Endodermal cell (in vitro differentiated cells): Measurements from ENCODE around the gene LHX6. TPM values are rescaled to one million over a fixed set of nuclear protein-coding genes. Genes with fewer than 3 reads are reported as not detected.
A peak's percentile ranks its signal among the peaks of the same experiment; 100 is the strongest.

ENCODE experiments used
- DNase-seq: peaks from one replicate; pipeline ENCODE4 v3.0.0-alpha.2; 2017
- H3K27ac ChIP-seq: 2 replicates; pipeline ENCODE4 v1.5.1; 2013; ENCODE audit warnings: mild to moderate bottlenecking, low read depth, low read length, moderate library complexity
- H3K27me3 ChIP-seq: 2 replicates; pipeline ENCODE4 v1.6.1; 2013; ENCODE audit warnings: mild to moderate bottlenecking, low read length, moderate library complexity; ENCODE audit not compliant: insufficient read depth, control insufficient read depth, poor library complexity, severe bottlenecking
- H3K36me3 ChIP-seq: 2 replicates; pipeline ENCODE4 v1.7.0; 2013; ENCODE audit warnings: mild to moderate bottlenecking, low read length, moderate library complexity; ENCODE audit not compliant: control insufficient read depth, insufficient read depth
- H3K4me1 ChIP-seq: one replicate; pipeline ENCODE4 v1.7.0; 2013; ENCODE audit warnings: low read length; ENCODE audit not compliant: control insufficient read depth, insufficient read depth
- H3K4me3 ChIP-seq: 2 replicates; pipeline ENCODE4 v1.5.1; 2013; ENCODE audit warnings: mild to moderate bottlenecking, low read length, moderate library complexity
- H3K9ac ChIP-seq: 2 replicates; pipeline ENCODE4 v1.6.1; 2013; ENCODE audit warnings: mild to moderate bottlenecking, low read length, moderate library complexity; ENCODE audit not compliant: poor library complexity, severe bottlenecking; ENCODE audit errors: extremely low read depth
- H3K9me3 ChIP-seq: 2 replicates; pipeline ENCODE4 v1.6.1; 2013; ENCODE audit warnings: mild to moderate bottlenecking, low read length, moderate library complexity; ENCODE audit not compliant: control insufficient read depth
- H3K27ac Mint-ChIP-seq: 2 replicates; pipeline ENCODE4 v1.8.0; 2020; ENCODE audit warnings: mixed read lengths
- H3K27me3 Mint-ChIP-seq: 2 replicates; pipeline ENCODE4 v1.8.0; 2021; ENCODE audit warnings: mild to moderate bottlenecking, mixed read lengths; ENCODE audit not compliant: insufficient read depth
- H3K36me3 Mint-ChIP-seq: 2 replicates; pipeline ENCODE4 v1.8.0; 2020; ENCODE audit warnings: low read depth, mixed read lengths
- H3K4me1 Mint-ChIP-seq: 2 replicates; pipeline ENCODE4 v1.8.0; 2020; ENCODE audit warnings: mixed read lengths
- H3K4me3 Mint-ChIP-seq: 2 replicates; pipeline ENCODE4 v1.8.0; 2020; ENCODE audit warnings: mild to moderate bottlenecking, moderate library complexity, mixed read lengths
- H3K9me3 Mint-ChIP-seq: 2 replicates; pipeline ENCODE4 v1.8.0; 2020; ENCODE audit warnings: mild to moderate bottlenecking, mixed read lengths
- CTCF ChIP-seq: fragments of 200-600 bp; sonication (generic); conservative IDR thresholded peaks from 2 replicates; pipeline ENCODE4 v1.5.0; 2021; ENCODE audit warnings: antibody characterized with exemption, mild to moderate bottlenecking
- WGBS, 2 experiments: methylation state at CpG; one replicate each; pipeline versions ENCODE4 v1.1.5 to v1.1.7; 2013; ENCODE audit warnings: missing lambda C conversion rate in 2 of 2, mixed read lengths in 1 of 2; ENCODE audit not compliant: insufficient coverage in 1 of 2, insufficient read length in 1 of 2; 5-methylcytosine and 5-hydroxymethylcytosine counted together
- total RNA-seq, 2 donors: library from RNA; stranded (reverse); fragmentation: NEBNext Ultra II Directional in 1 of 2; extraction: Animal tissue kit (Norgen Biotek cat#: 25700) in 1 of 2; gene quantifications; 2 replicates in 1 of 2; 3 replicates in 1 of 2; pipeline ENCODE4 v1.2.1, GENCODE V29; 2021

Gene LHX6
- total RNA-seq, 2 donors from 2014 or later, result 0.37 TPM; not detected in 1

GRCh38 chr9:122232796-122233306, 4.1 kb upstream of the LHX6 start:
- H3K27ac ChIP-seq, result no peak overlapping the region
- 78 to 88% methylated on average over 1 to 6 of the region's 6 CpGs for WGBS, 2 experiments
- no peak overlapping the region for H3K27ac Mint-ChIP-seq
- peaks cover 14% of the 10 kb centered on the region for H3K27me3 Mint-ChIP-seq
- no peaks in the 10 kb centered on the region for H3K36me3 Mint-ChIP-seq
- peaks cover 52% of the 10 kb centered on the region for H3K27me3 ChIP-seq
- H3K4me3 ChIP-seq, result no peak overlapping the region
- no peak overlapping the region for H3K9ac ChIP-seq
- DNase-seq, result no peak
- H3K36me3 ChIP-seq, result no peaks in the 10 kb centered on the region
- TF ChIP-seq CTCF, result no peak
- H3K4me1 ChIP-seq, result no peaks in the 10 kb centered on the region
- no peaks in the 10 kb centered on the region for H3K9me3 Mint-ChIP-seq
- no peak overlapping the region for H3K4me3 Mint-ChIP-seq
- no peaks in the 10 kb centered on the region for H3K9me3 ChIP-seq
- H3K4me1 Mint-ChIP-seq, result no peaks in the 10 kb centered on the region

GRCh38 chr9:122229485-122229837, 704 bp upstream of the LHX6 start:
- Mint-ChIP-seq H3K4me1 (peaks cover 6% of the 10 kb centered on the region), H3K27me3 (peaks cover 46% of the 10 kb centered on the region), H3K36me3 (peaks cover 2% of the 10 kb centered on the region), H3K4me3 (no peak overlapping the region), H3K9me3 (peaks cover 9% of the 10 kb centered on the region), H3K27ac (no peak overlapping the region)
- H3K9me3 ChIP-seq, result no peaks in the 10 kb centered on the region
- H3K4me1 ChIP-seq, result no peaks in the 10 kb centered on the region
- no peaks in the 10 kb centered on the region for H3K36me3 ChIP-seq
- no peak for DNase-seq
- H3K27ac ChIP-seq, result no peak overlapping the region
- H3K4me3 ChIP-seq, result no peak overlapping the region
- H3K9ac ChIP-seq, result no peak overlapping the region
- TF ChIP-seq CTCF, result no peak
- 27 to 62% methylated on average over 3 to 4 of the region's 4 CpGs for WGBS, 2 experiments
- H3K27me3 ChIP-seq, result peaks cover 86% of the 10 kb centered on the region

GRCh38 chr9:122228191-122228567, 578 bp downstream of the LHX6 start:
- peaks cover 53% of the 10 kb centered on the region for H3K27me3 Mint-ChIP-seq

More at GRCh38 chr9:122228191-122228567, 578 bp downstream of the LHX6 start:
- Histone ChIP-seq H3K27ac (no peak overlapping the region), H3K4me1 (no peaks in the 10 kb centered on the region), H3K27me3 (peaks cover 98% of the 10 kb centered on the region), H3K9ac (no peak overlapping the region), H3K4me3 (peak overlapping the region; percentile 64), H3K9me3 (no peaks in the 10 kb centered on the region), H3K36me3 (no peaks in the 10 kb centered on the region)
- 1% methylated on average over 18 to 38 of the region's 38 CpGs for WGBS, 2 experiments
- Mint-ChIP-seq H3K36me3 (peaks cover 2% of the 10 kb centered on the region), H3K27ac (no peak overlapping the region), H3K4me3 (no peak overlapping the region), H3K4me1 (peaks cover 6% of the 10 kb centered on the region), H3K9me3 (peaks cover 9% of the 10 kb centered on the region)
- peak; percentile 67 for DNase-seq
- TF ChIP-seq CTCF, result no peak
